ENCODE results near the gene NKX6-2. TPM values are rescaled to one million over a fixed set of nuclear protein-coding genes. Genes with fewer than 3 reads are reported as not detected.

The NKX6-2 gene
- total and polyA plus RNA-seq, 2 experiments from 2014 or later = 2.6 TPM; not detected in 1

GRCh38 chr10:132810807-132811700 lies 25.1 kb upstream of the NKX6-2 start:
- in situ Hi-C loops (cut with MboI) = no loop called here
- no peak for DNase-seq

GRCh38 chr10:132810141-132810806 lies 24.3 kb upstream of the NKX6-2 start:
- Histone ChIP-seq H3K9ac (no peak overlapping the region), H3K9me2 (ENCODE audit: insufficient read depth) (no peaks in the 10 kb centered on the region), H3K79me2 (ENCODE audit: insufficient read depth) (no peaks in the 10 kb centered on the region), H3K4me1 (ENCODE audit: insufficient read depth) (no peaks in the 10 kb centered on the region), H3F3A (ENCODE audit: insufficient read depth) (no peaks in the 10 kb centered on the region), H3K27ac (no peak overlapping the region), H4K20me1 (ENCODE audit: insufficient read depth) (no peaks in the 10 kb centered on the region), H2AFZ (no peak overlapping the region), H3K4me3 (no peak overlapping the region), H3K27me3 (replicated peaks; ENCODE audit: insufficient read depth) (peaks cover 6% of the 10 kb centered on the region), H3K36me3 (ENCODE audit: low read depth) (no peaks in the 10 kb centered on the region), H3K9me3 (ENCODE audit: low read depth) (no peaks in the 10 kb centered on the region), H3K4me2 (ENCODE audit: unreplicated experiment) (no peak overlapping the region)
- in situ Hi-C loops (cut with MboI) = no loop called here
- 71 to 73% methylated on average over 35 to 39 of the region's 39 CpGs for WGBS, 2 experiments (ENCODE audit: low coverage in 1 of 2, low lambda C conversion rate in 2 of 2, missing lambda C conversion rate in 2 of 2)
- DNase-seq = no peak
- TF ChIP-seq EZH2phosphoT487 (IDR thresholded peaks at IDR 0.05; ENCODE audit: insufficient read depth, low read depth) (no peak), EZH2 (IDR thresholded peaks at IDR 0.05; ENCODE audit: insufficient read depth, poor library complexity, severe bottlenecking) (no peak)

More at GRCh38 chr10:132810807-132811700, 25.1 kb upstream of the NKX6-2 start:
- H3K9me3 ChIP-seq (ENCODE audit: low read depth) = no peaks in the 10 kb centered on the region
- no peak overlapping the region for H3K9ac ChIP-seq
- no peak overlapping the region for H3K4me3 ChIP-seq
- 44 to 51% methylated on average over 28 to 33 of the region's 33 CpGs for WGBS, 2 experiments (ENCODE audit: low coverage in 1 of 2, low lambda C conversion rate in 2 of 2, missing lambda C conversion rate in 2 of 2)
- no peaks in the 10 kb centered on the region for H3K4me1 ChIP-seq (ENCODE audit: insufficient read depth)
- no peak overlapping the region for H3K27ac ChIP-seq
- H2AFZ ChIP-seq = no peak overlapping the region
- no peaks in the 10 kb centered on the region for H3K36me3 ChIP-seq (ENCODE audit: low read depth)
- no peak overlapping the region for H3K4me2 ChIP-seq (ENCODE audit: unreplicated experiment)
- no peaks in the 10 kb centered on the region for H3K9me2 ChIP-seq (ENCODE audit: insufficient read depth)
- no peaks in the 10 kb centered on the region for H4K20me1 ChIP-seq (ENCODE audit: insufficient read depth)
- no peaks in the 10 kb centered on the region for H3F3A ChIP-seq (ENCODE audit: insufficient read depth)
- peaks cover 5% of the 10 kb centered on the region for H3K27me3 ChIP-seq (replicated peaks; ENCODE audit: insufficient read depth)
- H3K79me2 ChIP-seq (ENCODE audit: insufficient read depth) = no peaks in the 10 kb centered on the region
- TF ChIP-seq EZH2phosphoT487 (IDR thresholded peaks at IDR 0.05; ENCODE audit: insufficient read depth, low read depth) (no peak), EZH2 (IDR thresholded peaks at IDR 0.05; ENCODE audit: insufficient read depth, poor library complexity, severe bottlenecking) (no peak)

DNA sequence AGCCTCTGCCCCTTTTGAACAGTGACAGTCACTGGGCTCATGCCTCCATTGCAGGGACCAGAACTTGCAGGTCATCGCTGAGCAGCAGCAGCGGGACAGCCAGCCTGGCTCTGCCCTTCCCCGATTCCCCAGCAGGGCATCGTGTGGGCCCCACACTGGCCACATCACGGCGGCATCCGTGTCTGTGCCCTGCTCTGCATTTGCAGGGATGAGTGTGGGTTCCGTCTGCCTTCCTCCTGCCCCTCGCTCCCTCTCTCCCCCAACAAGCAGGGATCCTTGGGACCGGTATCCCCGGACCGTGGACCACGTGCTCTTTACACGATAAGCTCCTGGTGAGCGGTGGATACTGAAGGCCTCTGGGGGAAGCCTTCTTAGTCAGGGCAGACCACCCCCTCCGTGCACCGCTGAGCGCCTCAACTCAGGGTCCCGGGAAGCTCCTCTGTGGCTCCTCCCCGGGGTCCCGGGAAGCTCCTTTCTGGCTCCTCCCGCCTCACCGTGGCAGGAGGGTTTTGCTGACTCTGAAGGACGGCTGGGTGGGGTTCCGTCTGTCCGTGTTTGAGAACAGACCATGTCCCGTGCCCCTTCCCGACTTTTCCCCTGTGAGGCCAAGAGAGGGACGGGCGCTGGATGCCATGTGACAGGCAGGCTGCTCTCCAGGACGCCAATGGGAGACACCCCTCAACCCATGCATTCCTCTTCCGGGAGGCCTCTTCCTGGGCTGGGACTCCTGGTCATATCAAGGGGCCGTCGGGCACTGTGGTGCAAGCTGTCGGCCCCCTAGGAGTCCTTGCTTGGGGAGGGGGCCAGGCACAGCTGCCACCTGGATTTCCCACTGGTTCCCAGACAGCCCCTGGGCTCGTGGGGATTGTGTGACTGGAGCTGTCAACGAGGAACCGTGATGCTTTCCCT lies 23.5 kb upstream of the NKX6-2 start:
- Histone ChIP-seq H3K9me3 (ENCODE audit: low read depth) (no peaks in the 10 kb centered on the region), H3K79me2 (ENCODE audit: insufficient read depth) (no peaks in the 10 kb centered on the region), H3K27me3 (replicated peaks; ENCODE audit: insufficient read depth) (peaks cover 3% of the 10 kb centered on the region), H3K4me1 (ENCODE audit: insufficient read depth) (no peaks in the 10 kb centered on the region), H3K27ac (no peak overlapping the region), H3K4me2 (ENCODE audit: unreplicated experiment) (no peak overlapping the region), H3K9me2 (ENCODE audit: insufficient read depth) (no peaks in the 10 kb centered on the region), H3K4me3 (no peak overlapping the region), H3K36me3 (ENCODE audit: low read depth) (no peaks in the 10 kb centered on the region), H3K9ac (no peak overlapping the region), H4K20me1 (ENCODE audit: insufficient read depth) (no peaks in the 10 kb centered on the region), H3F3A (ENCODE audit: insufficient read depth) (no peaks in the 10 kb centered on the region), H2AFZ (no peak overlapping the region)
- WGBS, 2 experiments (ENCODE audit: low coverage in 1 of 2, low lambda C conversion rate in 2 of 2, missing lambda C conversion rate in 2 of 2) = 59 to 66% methylated on average over 35 to 38 of the region's 38 CpGs
- no peak for DNase-seq
- TF ChIP-seq EZH2 (IDR thresholded peaks at IDR 0.05; ENCODE audit: insufficient read depth, poor library complexity, severe bottlenecking) (no peak), EZH2phosphoT487 (IDR thresholded peaks at IDR 0.05; ENCODE audit: insufficient read depth, low read depth) (no peak)
- in situ Hi-C loops (cut with MboI) = no loop called here

All from GM23248 (cell line).